Adrenal gland (tissue), 5 donors: ENCODE data around the gene SPATA31A3.
"Not testable (repeated sequence)": the region's sequence is repeated elsewhere in the genome, so short reads cannot be mapped to it uniquely, and the experiment has no call there.

Source experiments
- POLR2A ChIP-seq, 2 donors: fragments of 450-650 bp; IDR thresholded peaks; one replicate each; pipeline ENCODE4 v1.6.1; 2017; ENCODE audit warnings: antibody characterized with exemption in 2 of 2, mild to moderate bottlenecking in 2 of 2, moderate library complexity in 1 of 2
- TF ChIP-seq, protein P1 (sequence below), 6 experiments: fragments of 450-650 bp in 4 of 6; fragments of 200-600 bp in 2 of 6; sonication (generic) in 1 of 6; IDR thresholded peaks; 1 replicate in 5 of 6; 2 replicates in 1 of 6; pipeline versions ENCODE4 v1.5.1 to v1.8.0; 2016 to 2021; ENCODE audit warnings: antibody characterized with exemption in 6 of 6, mild to moderate bottlenecking in 2 of 6, moderate library complexity in 1 of 6
- donor health status: DM: no; HTN: no; CAD: no.

DNA sequence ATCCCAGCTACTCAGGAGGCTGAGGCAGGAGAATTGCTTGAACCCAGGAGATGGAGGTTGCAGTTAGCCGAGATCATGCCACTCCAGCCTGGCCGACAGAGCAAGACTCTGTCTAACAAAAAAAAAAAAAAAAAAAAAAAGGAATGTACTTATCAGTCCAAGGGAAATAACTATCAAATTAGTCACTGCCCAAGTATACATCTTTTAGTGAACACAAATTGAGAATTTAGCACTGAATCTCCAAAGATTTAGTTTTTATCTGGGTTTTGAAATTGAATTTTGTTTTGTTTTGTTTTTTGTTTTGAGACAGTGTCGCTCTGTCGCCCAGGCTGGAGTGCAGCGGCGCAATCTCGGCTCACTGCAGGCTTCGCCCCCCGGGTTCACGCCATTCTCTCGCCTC is 39.8 kb downstream of the SPATA31A3 start:
- TF ChIP-seq POLR2A (IDR thresholded peaks at IDR 0.05), result not testable (repeated sequence)
- TF ChIP-seq, protein P1, sequence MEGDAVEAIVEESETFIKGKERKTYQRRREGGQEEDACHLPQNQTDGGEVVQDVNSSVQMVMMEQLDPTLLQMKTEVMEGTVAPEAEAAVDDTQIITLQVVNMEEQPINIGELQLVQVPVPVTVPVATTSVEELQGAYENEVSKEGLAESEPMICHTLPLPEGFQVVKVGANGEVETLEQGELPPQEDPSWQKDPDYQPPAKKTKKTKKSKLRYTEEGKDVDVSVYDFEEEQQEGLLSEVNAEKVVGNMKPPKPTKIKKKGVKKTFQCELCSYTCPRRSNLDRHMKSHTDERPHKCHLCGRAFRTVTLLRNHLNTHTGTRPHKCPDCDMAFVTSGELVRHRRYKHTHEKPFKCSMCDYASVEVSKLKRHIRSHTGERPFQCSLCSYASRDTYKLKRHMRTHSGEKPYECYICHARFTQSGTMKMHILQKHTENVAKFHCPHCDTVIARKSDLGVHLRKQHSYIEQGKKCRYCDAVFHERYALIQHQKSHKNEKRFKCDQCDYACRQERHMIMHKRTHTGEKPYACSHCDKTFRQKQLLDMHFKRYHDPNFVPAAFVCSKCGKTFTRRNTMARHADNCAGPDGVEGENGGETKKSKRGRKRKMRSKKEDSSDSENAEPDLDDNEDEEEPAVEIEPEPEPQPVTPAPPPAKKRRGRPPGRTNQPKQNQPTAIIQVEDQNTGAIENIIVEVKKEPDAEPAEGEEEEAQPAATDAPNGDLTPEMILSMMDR (IDR thresholded peaks at IDR 0.05), result not testable (repeated sequence)
